PFSK-1 (cell line): ENCODE measurements around the gene CLSTN1.

Experiments used
- FOXP2 ChIP-seq: optimal IDR thresholded peaks from 2 replicates; pipeline ENCODE3; 2011; ENCODE audit warnings: borderline replicate concordance, control low read depth, inconsistent platforms; ENCODE audit not compliant: insufficient read depth; ENCODE audit errors: extremely low read length, extremely low read depth
- POLR2AphosphoS5 ChIP-seq: IDR thresholded peaks from 2 replicates; pipeline ENCODE4 v1.6.1; 2012; ENCODE audit warnings: low read depth, mild to moderate bottlenecking, control low read depth, low read length, moderate library complexity
- REST ChIP-seq, 2 experiments: IDR thresholded peaks; 2 replicates each; pipeline versions ENCODE4 v1.6.1 to v1.8.0; 2011 to 2012; ENCODE audit warnings: low read depth in 2 of 2, low read length in 2 of 2, control low read depth in 1 of 2, inconsistent platforms in 1 of 2, mild to moderate bottlenecking in 1 of 2, moderate library complexity in 1 of 2; ENCODE audit not compliant: insufficient read depth in 1 of 2
- SIN3A ChIP-seq: IDR thresholded peaks from 2 replicates; pipeline ENCODE4 v1.6.1; 2012; ENCODE audit warnings: mild to moderate bottlenecking, low read length, moderate library complexity, borderline replicate concordance; ENCODE audit not compliant: insufficient read depth
- TAF1 ChIP-seq: IDR thresholded peaks from 2 replicates; pipeline ENCODE4 v1.6.1; 2012; ENCODE audit warnings: low read length, control low read depth, borderline replicate concordance; ENCODE audit not compliant: insufficient read depth

- TF ChIP-seq REST (IDR thresholded peaks at IDR 0.05; ENCODE audit: insufficient read depth in 1 of 2, low read depth in 2 of 2, low read length in 2 of 2) (no peak), SIN3A (no peak), TAF1 (no peak), POLR2AphosphoS5 (no peak), FOXP2 (no peak)
These were observed 101.4 kb downstream of the CLSTN1 start for GRCh38 chr1:9722378-9722749.
